Smooth muscle cell (in vitro differentiated cells): ENCODE data around the gene MAST2. TPM values are rescaled to one million over a fixed set of nuclear protein-coding genes. Genes with fewer than 3 reads are reported as not detected.

Experiments
- DNase-seq: peaks from one replicate; lab custom pipeline; 2025; ENCODE audit not compliant: unreplicated experiment; lab: John Stamatoyannopoulos, UW
- H2AFZ ChIP-seq: fragments of 200-600 bp; sonication (generic); 2 replicates; pipeline ENCODE4 v1.6.0; 2016; ENCODE audit warnings: antibody characterized with exemption, low read depth, mild to moderate bottlenecking
- H3F3A ChIP-seq: fragments of 200-600 bp; sonication (generic); 2 replicates; pipeline ENCODE4 v1.6.0; 2017; ENCODE audit warnings: antibody characterized with exemption, low read depth
- H3K27ac ChIP-seq: fragments of 200-600 bp; sonication (generic); 2 replicates; pipeline ENCODE4 v1.5.1; 2016; ENCODE audit warnings: low read depth, mild to moderate bottlenecking
- H3K27me3 ChIP-seq: fragments of 200-600 bp; sonication (generic); 2 replicates; pipeline ENCODE4 v1.6.1; 2016; ENCODE audit warnings: low read depth, mild to moderate bottlenecking
- H3K36me3 ChIP-seq: fragments of 200-600 bp; sonication (generic); 2 replicates; pipeline ENCODE4 v1.5.1; 2016; ENCODE audit warnings: low read depth
- H3K4me1 ChIP-seq: fragments of 200-600 bp; sonication (generic); 2 replicates; pipeline ENCODE4 v1.5.1; 2016; ENCODE audit warnings: low read depth
- H3K4me2 ChIP-seq: fragments of 200-600 bp; sonication (generic); 2 replicates; pipeline ENCODE4 v1.6.0; 2016; ENCODE audit warnings: mild to moderate bottlenecking
- H3K4me3 ChIP-seq: fragments of 200-600 bp; sonication (generic); 2 replicates; pipeline ENCODE4 v1.5.1; 2016; ENCODE audit warnings: mild to moderate bottlenecking
- H3K79me2 ChIP-seq: fragments of 200-600 bp; sonication (generic); 2 replicates; pipeline ENCODE4 v1.6.0; 2016; ENCODE audit warnings: low read depth, mild to moderate bottlenecking
- H3K9ac ChIP-seq: fragments of 200-600 bp; sonication (generic); 2 replicates; pipeline ENCODE4 v1.6.0; 2016; ENCODE audit warnings: low read depth
- H3K9me3 ChIP-seq: fragments of 200-600 bp; sonication (generic); replicated peaks from 2 replicates; pipeline ENCODE4 v1.5.1; 2016; ENCODE audit warnings: low read depth
- H4K20me1 ChIP-seq: fragments of 200-600 bp; sonication (generic); 2 replicates; pipeline ENCODE4 v1.6.0; 2016; ENCODE audit warnings: low read depth
- WGBS: methylation state at CpG from one replicate; pipeline ENCODE4 v1.1.7; 2016; ENCODE audit warnings: low lambda C conversion rate; 5-methylcytosine and 5-hydroxymethylcytosine counted together
- polyA plus RNA-seq: library from polyadenylated mRNA; unstranded; fragments of >200 nt; fragmentation: Nextera tagmentation; extraction: Ambion mirVana; gene quantifications from 2 replicates; pipeline ENCODE4 v1.2.1, GENCODE V29; 2016
- total RNA-seq: library from RNA; depleted of rRNA; stranded (reverse); fragments of >200 nt; gene quantifications from 2 replicates; pipeline ENCODE4 v1.2.3, GENCODE V29; 2014
- TF ChIP-seq, protein P1 (sequence below): fragments of 200-600 bp; sonication (generic); IDR thresholded peaks from 2 replicates; pipeline ENCODE4 v1.5.1; 2017; ENCODE audit warnings: borderline replicate concordance, mild to moderate bottlenecking, antibody characterized with exemption; ENCODE audit not compliant: insufficient read depth, poor library complexity, severe bottlenecking

MAST2 gene
- total and polyA plus RNA-seq, 2 experiments from 2014 or later, result 18.4 to 26.2 TPM

DNA sequence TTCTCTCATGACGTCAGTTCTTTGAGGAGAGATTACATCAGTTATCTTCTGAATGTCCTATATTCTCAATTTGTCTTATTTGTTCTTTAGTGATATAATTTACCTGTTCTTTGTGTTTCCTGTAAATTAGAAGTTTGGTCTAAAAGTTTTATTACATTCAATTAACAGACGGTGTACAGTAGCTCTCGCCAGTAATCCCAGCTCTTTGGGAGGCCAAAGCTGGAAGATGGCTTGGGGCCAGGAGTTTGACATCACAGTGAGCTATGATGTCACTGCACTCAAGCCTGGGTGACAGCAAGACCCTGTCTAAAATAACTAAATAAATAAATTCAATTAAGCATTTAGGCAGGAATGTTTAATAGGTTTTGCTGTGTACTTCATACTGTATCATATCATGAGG is 27.6 kb upstream of the MAST2 start:
- 94% methylated on average over 3 of the region's 3 CpGs for WGBS

DNA sequence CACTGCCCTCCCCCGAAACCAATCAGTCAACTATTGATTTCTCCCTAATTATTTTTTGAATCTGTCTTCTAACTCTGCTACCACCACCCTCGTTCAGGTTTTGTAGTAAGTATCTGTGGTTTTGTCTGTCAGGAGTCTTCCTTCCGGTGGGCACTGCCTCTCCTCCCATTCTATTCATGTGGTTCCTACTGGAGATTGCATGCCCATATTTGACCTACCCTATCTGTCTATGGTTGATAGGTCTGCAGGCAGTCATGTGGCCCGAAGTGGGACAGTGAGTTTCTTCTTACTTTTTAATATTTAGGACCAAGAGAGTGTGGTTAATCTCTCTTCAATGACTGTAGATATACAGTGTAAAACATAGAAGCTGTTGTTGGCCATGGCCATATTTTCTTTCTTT is 17.8 kb upstream of the MAST2 start:
- H3K9me3 ChIP-seq, result no peaks in the 10 kb centered on the region
- no peak overlapping the region for H3K27ac ChIP-seq
- TF ChIP-seq, protein P1, sequence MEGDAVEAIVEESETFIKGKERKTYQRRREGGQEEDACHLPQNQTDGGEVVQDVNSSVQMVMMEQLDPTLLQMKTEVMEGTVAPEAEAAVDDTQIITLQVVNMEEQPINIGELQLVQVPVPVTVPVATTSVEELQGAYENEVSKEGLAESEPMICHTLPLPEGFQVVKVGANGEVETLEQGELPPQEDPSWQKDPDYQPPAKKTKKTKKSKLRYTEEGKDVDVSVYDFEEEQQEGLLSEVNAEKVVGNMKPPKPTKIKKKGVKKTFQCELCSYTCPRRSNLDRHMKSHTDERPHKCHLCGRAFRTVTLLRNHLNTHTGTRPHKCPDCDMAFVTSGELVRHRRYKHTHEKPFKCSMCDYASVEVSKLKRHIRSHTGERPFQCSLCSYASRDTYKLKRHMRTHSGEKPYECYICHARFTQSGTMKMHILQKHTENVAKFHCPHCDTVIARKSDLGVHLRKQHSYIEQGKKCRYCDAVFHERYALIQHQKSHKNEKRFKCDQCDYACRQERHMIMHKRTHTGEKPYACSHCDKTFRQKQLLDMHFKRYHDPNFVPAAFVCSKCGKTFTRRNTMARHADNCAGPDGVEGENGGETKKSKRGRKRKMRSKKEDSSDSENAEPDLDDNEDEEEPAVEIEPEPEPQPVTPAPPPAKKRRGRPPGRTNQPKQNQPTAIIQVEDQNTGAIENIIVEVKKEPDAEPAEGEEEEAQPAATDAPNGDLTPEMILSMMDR, result no peak
- no peaks in the 10 kb centered on the region for H3K36me3 ChIP-seq
- peaks cover 5% of the 10 kb centered on the region for H3K27me3 ChIP-seq
- H3K9ac ChIP-seq, result no peak overlapping the region
- no peak for DNase-seq
- H4K20me1 ChIP-seq, result no peaks in the 10 kb centered on the region
- no peak overlapping the region for H3K4me3 ChIP-seq
- H3F3A ChIP-seq, result no peaks in the 10 kb centered on the region
- H3K4me2 ChIP-seq, result no peak overlapping the region
- H2AFZ ChIP-seq, result no peak overlapping the region
- H3K79me2 ChIP-seq, result no peaks in the 10 kb centered on the region
- WGBS, result 83% methylated on average over 4 of the region's 4 CpGs
- H3K4me1 ChIP-seq, result no peaks in the 10 kb centered on the region

More for the DNA sequence above, 27.6 kb upstream of the MAST2 start:
- H3K79me2 ChIP-seq, result no peaks in the 10 kb centered on the region
- H3K4me2 ChIP-seq, result no peak overlapping the region
- no peak overlapping the region for H3K9ac ChIP-seq
- DNase-seq, result no peak
- H3K4me3 ChIP-seq, result no peak overlapping the region
- TF ChIP-seq, protein P1, result no peak
- H3K27ac ChIP-seq, result no peak overlapping the region
- H3K36me3 ChIP-seq, result no peaks in the 10 kb centered on the region
- H4K20me1 ChIP-seq, result no peaks in the 10 kb centered on the region
- H3K27me3 ChIP-seq, result peaks cover 4% of the 10 kb centered on the region
- no peak overlapping the region for H2AFZ ChIP-seq
- H3F3A ChIP-seq, result no peaks in the 10 kb centered on the region
- no peaks in the 10 kb centered on the region for H3K4me1 ChIP-seq
- H3K9me3 ChIP-seq, result no peaks in the 10 kb centered on the region

DNA sequence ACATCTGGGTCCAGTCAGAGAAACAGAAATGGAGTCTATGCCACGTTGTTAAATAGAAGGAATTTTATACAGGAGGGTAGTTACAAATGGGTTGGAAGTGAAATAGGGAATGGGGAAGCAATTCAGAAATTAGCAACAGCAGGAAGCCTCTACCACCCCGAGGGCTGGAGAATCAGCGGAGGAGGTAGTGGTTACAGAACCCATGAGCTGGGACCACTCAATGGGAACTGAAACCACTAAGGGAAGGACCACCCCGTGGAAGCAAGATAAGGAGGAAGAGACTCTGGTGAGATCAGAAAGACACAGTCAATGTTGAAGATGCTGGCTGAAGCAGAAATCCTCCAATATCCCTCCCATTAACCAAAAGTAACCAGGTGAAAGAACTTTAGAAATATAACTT is 15.5 kb upstream of the MAST2 start:
- Histone ChIP-seq H3K4me2 (no peak overlapping the region), H3K9ac (no peak overlapping the region), H3K36me3 (no peaks in the 10 kb centered on the region), H4K20me1 (no peaks in the 10 kb centered on the region), H3F3A (no peaks in the 10 kb centered on the region), H3K4me3 (no peak overlapping the region), H3K9me3 (no peaks in the 10 kb centered on the region), H3K27ac (no peak overlapping the region), H3K79me2 (no peaks in the 10 kb centered on the region), H3K27me3 (no peaks in the 10 kb centered on the region), H2AFZ (no peak overlapping the region), H3K4me1 (no peaks in the 10 kb centered on the region)
- DNase-seq, result no peak
- WGBS, result 96% methylated on average over 4 of the region's 4 CpGs
- TF ChIP-seq, protein P1, result no peak

DNA sequence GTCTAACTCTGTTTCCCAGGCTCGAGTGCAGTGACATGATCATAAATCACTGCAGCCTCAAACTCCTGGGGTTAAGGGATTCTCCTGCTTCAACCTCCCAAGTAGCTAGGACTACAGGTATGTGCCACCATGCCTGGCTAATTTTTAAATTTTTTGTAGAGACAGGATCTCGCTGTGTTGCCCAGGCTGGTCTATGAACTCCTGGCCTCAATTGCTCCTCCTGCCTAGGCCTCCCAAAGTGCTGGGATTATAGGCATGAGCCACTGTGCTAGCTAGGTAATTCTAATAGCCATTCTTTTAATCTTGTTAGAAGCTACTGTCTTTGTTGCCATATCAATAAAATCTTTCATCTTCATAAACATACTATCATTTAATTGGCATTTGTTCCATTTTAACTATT is 13.8 kb upstream of the MAST2 start:
- Histone ChIP-seq H3K9me3 (no peaks in the 10 kb centered on the region), H4K20me1 (no peaks in the 10 kb centered on the region), H3K4me3 (no peak overlapping the region), H3K4me2 (no peak overlapping the region), H3K27ac (no peak overlapping the region), H3K4me1 (no peaks in the 10 kb centered on the region), H3K36me3 (no peaks in the 10 kb centered on the region), H3F3A (no peaks in the 10 kb centered on the region), H2AFZ (no peak overlapping the region), H3K27me3 (no peaks in the 10 kb centered on the region), H3K9ac (no peak overlapping the region), H3K79me2 (no peaks in the 10 kb centered on the region)
- TF ChIP-seq, protein P1, result no peak
- no peak for DNase-seq
- WGBS, result 88% methylated on average over 2 of the region's 2 CpGs
